Measurements from ENCODE around the gene SNX8. TPM values are rescaled to one million over a fixed set of nuclear protein-coding genes. Genes with fewer than 3 reads are reported as not detected.

The SNX8 gene
- total and polyA plus RNA-seq, 4 donors: 8.7 to 20.8 (median 14.8) TPM

GRCh38 chr7:2272031-2272430 lies 42.2 kb downstream of the SNX8 start:
- Histone ChIP-seq H3K27ac (ENCODE audit: low read depth in 1 of 2, low read length in 2 of 2) (no peak overlapping the region), H3K9ac (ENCODE audit: low read depth in 1 of 2, low read length in 2 of 2) (no peak overlapping the region), H3K4me3 (ENCODE audit: low read depth in 1 of 3, low read length in 3 of 3) (no peak overlapping the region), H3K27me3 (ENCODE audit: control insufficient read depth in 4 of 4, insufficient read depth in 4 of 4, low read length in 3 of 4) (no peaks in the 10 kb centered on the region), H3K4me1 (ENCODE audit: control insufficient read depth in 4 of 4, insufficient read depth in 4 of 4, low read length in 3 of 4) (no peaks in the 10 kb centered on the region), H3K36me3 (ENCODE audit: control insufficient read depth in 4 of 4, insufficient read depth in 3 of 4, low read depth in 1 of 4, low read length in 3 of 4) (peaks cover 0 to 15% (median 7%) of the 10 kb centered on the region in 4 donors), H3K9me3 (ENCODE audit: control insufficient read depth in 4 of 4, low read length in 3 of 4) (no peaks in the 10 kb centered on the region)
- 92% methylated on average over 9 of the region's 9 CpGs for WGBS
- no peak for TF ChIP-seq JUND (IDR thresholded peaks at IDR 0.05)
- TF ChIP-seq EGR1 (IDR thresholded peaks at IDR 0.05; ENCODE audit: low read depth in 2 of 2): no peak
- no peak for TF ChIP-seq MAX (IDR thresholded peaks at IDR 0.05)
- TF ChIP-seq FOXA2 (IDR thresholded peaks at IDR 0.05): no peak
- TF ChIP-seq RXRA (IDR thresholded peaks at IDR 0.05): no peak
- TF ChIP-seq ATF3 (IDR thresholded peaks at IDR 0.05): no peak
- no peak for TF ChIP-seq NR2F2 (IDR thresholded peaks at IDR 0.05)
- TF ChIP-seq HNF4A (conservative IDR thresholded peaks at IDR 0.05): no peak
- no peak for DNase-seq (ENCODE audit: low spot score)

- H3K27ac ChIP-seq (ENCODE audit: low read depth in 1 of 2, low read length in 2 of 2): no peak overlapping the region
- H3K4me1 ChIP-seq (ENCODE audit: control insufficient read depth in 4 of 4, insufficient read depth in 4 of 4, low read length in 3 of 4): no peaks in the 10 kb centered on the region
- WGBS: 85% methylated on average over 27 of the region's 27 CpGs
- no peaks in the 10 kb centered on the region for H3K27me3 ChIP-seq (ENCODE audit: control insufficient read depth in 4 of 4, insufficient read depth in 4 of 4, low read length in 3 of 4)
- peaks cover 0 to 13% (median 7%) of the 10 kb centered on the region in 4 donors for H3K36me3 ChIP-seq (ENCODE audit: control insufficient read depth in 4 of 4, insufficient read depth in 3 of 4, low read depth in 1 of 4, low read length in 3 of 4)
- DNase-seq (ENCODE audit: low spot score): no peak
- no peak overlapping the region for H3K4me3 ChIP-seq (ENCODE audit: low read depth in 1 of 3, low read length in 3 of 3)
- no peaks in the 10 kb centered on the region for H3K9me3 ChIP-seq (ENCODE audit: control insufficient read depth in 4 of 4, low read length in 3 of 4)
- H3K9ac ChIP-seq (ENCODE audit: low read depth in 1 of 2, low read length in 2 of 2): no peak overlapping the region
- no peak for TF ChIP-seq REST (IDR thresholded peaks at IDR 0.05)
Measured at GRCh38 chr7:2271273-2272026, 42.8 kb downstream of the SNX8 start.

GRCh38 chr7:2270495-2270894 lies 43.7 kb downstream of the SNX8 start:
- Histone ChIP-seq H3K4me3 (ENCODE audit: low read depth in 1 of 3, low read length in 3 of 3) (no peak overlapping the region), H3K27me3 (ENCODE audit: control insufficient read depth in 4 of 4, insufficient read depth in 4 of 4, low read length in 3 of 4) (no peaks in the 10 kb centered on the region), H3K9ac (ENCODE audit: low read depth in 1 of 2, low read length in 2 of 2) (no peak overlapping the region), H3K9me3 (ENCODE audit: control insufficient read depth in 4 of 4, low read length in 3 of 4) (no peaks in the 10 kb centered on the region), H3K36me3 (ENCODE audit: control insufficient read depth in 4 of 4, insufficient read depth in 3 of 4, low read depth in 1 of 4, low read length in 3 of 4) (peaks cover 0 to 13% (median 7%) of the 10 kb centered on the region in 4 donors), H3K4me1 (ENCODE audit: control insufficient read depth in 4 of 4, insufficient read depth in 4 of 4, low read length in 3 of 4) (no peaks in the 10 kb centered on the region), H3K27ac (ENCODE audit: low read depth in 1 of 2, low read length in 2 of 2) (no peak overlapping the region)
- no peak for DNase-seq (ENCODE audit: low spot score)
- 86% methylated on average over 8 of the region's 8 CpGs for WGBS
- TF ChIP-seq REST (IDR thresholded peaks at IDR 0.05) (no peak), HNF4A (conservative IDR thresholded peaks at IDR 0.05) (no peak), HNF4G (IDR thresholded peaks at IDR 0.05) (no peak), FOXA2 (IDR thresholded peaks at IDR 0.05) (no peak), TAF1 (conservative IDR thresholded peaks at IDR 0.05) (no peak), RAD21 (IDR thresholded peaks at IDR 0.05) (no peak), GABPA (IDR thresholded peaks at IDR 0.05 in 1 of 2, conservative IDR thresholded peaks at IDR 0.05 in 1 of 2) (no peak), NR2F2 (IDR thresholded peaks at IDR 0.05) (no peak), MAX (IDR thresholded peaks at IDR 0.05) (no peak), RXRA (IDR thresholded peaks at IDR 0.05) (no peak), FOXA1 (IDR thresholded peaks at IDR 0.05) (no peak), ATF3 (IDR thresholded peaks at IDR 0.05) (no peak), EGR1 (IDR thresholded peaks at IDR 0.05; ENCODE audit: low read depth in 2 of 2) (no peak), YY1 (IDR thresholded peaks at IDR 0.05) (no peak), SP1 (IDR thresholded peaks at IDR 0.05) (no peak), JUND (IDR thresholded peaks at IDR 0.05) (no peak)

Data from liver (tissue), 9 donors.